GM21576 (cell line): Measurements from ENCODE around the gene PPP2R5C.

Experiments
- ATAC-seq: cut with Tn5 transposase; IDR thresholded peaks from one replicate; pipeline ENCODE4 v1.9.1; 2021; ENCODE audit warnings: mild to moderate bottlenecking, moderate library complexity; ENCODE audit not compliant: unreplicated experiment

Gene PPP2R5C

DNA sequence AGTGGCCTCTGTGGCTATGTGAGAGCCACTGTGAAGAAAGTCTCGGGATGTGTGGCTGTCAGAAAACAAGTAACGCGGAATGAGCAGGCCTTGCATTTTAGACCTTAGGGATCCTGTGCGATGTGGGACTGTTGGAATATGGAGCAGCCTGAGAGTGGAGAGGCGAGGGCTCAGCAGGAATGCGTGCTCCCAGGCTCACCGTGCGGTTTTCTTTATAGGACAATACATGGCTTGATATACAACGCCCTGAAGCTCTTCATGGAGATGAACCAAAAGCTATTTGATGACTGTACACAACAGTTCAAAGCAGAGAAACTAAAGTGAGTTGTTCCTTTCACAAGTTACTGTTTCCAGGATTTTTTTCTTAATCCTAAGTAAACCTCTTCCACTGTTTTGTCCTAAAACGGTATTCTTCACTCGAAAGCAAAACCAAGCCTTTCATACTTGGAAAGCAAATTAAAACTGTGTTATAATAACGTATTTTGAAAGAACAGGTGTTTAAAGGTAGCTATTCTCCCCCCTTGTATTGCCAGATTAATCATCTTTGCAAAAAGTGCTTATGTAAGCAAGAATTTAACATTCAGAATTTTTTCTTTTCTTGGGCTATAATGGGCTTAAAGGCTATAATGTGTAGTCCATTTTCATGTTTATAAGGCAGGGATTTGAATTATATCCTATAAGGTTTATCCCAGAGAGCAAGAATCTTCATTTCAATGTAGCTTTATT lies 148.0 kb downstream of the PPP2R5C start:
- no peak for ATAC-seq

GRCh38 chr14:101912841-101913240 lies 151.3 kb downstream of the PPP2R5C start:
- ATAC-seq, result no peak

- ATAC-seq, result no peak
Measured at GRCh38 chr14:101914083-101914482, 152.6 kb downstream of the PPP2R5C start.

- ATAC-seq, result no peak
Measured at GRCh38 chr14:101915871-101916815, 154.6 kb downstream of the PPP2R5C start.

GRCh38 chr14:101916816-101917412 lies 155.4 kb downstream of the PPP2R5C start:
- ATAC-seq, result no peak

- ATAC-seq, result no peak
Measured at GRCh38 chr14:101917413-101918017, 156.0 kb downstream of the PPP2R5C start.

GRCh38 chr14:101918065-101918989 lies 156.8 kb downstream of the PPP2R5C start:
- no peak for ATAC-seq

DNA sequence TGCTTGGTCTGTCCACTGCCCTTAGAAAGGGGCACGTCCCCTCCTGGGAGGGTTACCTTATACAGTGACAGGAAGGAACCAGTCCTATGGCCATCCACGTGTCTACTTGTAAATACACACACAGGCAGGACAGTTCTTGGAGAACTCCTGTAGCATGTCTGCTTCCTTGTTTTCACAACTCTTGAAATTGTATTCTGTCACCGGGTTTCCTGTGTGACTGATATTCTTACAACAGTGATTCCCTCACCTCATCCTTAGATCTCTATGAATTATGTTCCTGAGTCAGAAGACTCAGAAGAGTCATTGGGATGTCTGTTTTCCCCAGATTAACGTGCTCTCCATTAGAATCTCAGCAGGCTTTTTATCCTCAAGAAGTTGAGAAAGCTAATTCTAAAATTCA lies 158.8 kb downstream of the PPP2R5C start:
- ATAC-seq, result no peak

DNA sequence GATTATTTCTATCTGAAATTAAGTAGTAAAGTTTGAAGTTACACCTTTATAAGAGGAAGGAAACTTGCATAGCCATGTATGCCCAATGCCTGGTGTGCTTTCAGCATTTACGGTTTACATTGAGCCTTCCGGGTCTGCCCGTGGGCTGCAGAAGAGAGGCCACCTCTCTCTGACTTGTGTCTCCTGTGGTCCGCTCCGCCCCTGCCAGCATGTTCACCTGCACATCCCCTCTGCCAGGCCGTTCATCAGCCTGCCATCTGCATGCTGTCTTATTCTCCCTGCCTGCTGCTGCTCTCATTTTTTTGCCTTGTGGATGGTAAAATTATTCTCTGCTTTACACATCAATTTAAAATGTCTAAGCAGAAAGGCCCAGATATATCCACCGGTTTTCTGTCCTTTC lies 161.4 kb downstream of the PPP2R5C start:
- no peak for ATAC-seq

GRCh38 chr14:101925152-101925551 lies 163.6 kb downstream of the PPP2R5C start:
- ATAC-seq, result no peak

DNA sequence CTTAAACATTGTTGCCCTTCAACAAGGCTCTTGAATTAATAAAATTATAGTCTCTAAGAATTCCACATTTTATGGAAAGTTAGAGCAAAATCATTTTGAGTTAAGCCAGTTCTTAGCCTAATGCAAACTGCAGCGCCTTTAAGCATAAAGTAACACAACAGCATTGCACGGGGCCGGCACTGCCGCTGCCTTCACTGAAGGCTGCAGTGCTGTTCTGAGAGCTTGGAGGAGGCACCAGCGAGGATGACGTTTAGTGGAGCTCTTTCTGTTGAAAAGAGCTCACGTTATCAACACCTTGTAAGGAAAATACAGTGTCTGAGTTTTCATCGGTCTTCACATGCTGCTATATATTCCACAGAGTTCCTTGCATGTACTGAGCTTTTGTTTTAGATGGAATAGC lies 164.6 kb downstream of the PPP2R5C start:
- ATAC-seq, result no peak

DNA sequence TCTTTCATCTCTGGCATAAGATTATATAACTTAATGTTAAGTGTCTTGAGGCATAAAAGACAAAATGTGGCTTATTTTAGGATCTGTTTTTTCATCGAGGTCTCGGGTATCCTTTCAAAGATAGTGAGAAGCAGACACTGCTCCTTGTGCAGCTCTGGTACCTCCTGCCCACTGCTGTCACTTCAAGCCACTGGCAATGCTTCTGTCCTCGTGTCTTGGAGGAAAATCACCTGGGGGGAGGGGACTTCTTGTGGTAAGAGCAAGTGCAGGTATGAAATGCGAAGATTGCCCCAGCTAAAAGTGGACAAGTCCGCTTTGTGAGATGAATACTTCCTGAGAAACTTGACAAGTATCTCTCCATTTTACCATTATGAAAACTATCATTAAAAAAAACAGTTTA lies 165.1 kb downstream of the PPP2R5C start:
- ATAC-seq, result no peak

DNA sequence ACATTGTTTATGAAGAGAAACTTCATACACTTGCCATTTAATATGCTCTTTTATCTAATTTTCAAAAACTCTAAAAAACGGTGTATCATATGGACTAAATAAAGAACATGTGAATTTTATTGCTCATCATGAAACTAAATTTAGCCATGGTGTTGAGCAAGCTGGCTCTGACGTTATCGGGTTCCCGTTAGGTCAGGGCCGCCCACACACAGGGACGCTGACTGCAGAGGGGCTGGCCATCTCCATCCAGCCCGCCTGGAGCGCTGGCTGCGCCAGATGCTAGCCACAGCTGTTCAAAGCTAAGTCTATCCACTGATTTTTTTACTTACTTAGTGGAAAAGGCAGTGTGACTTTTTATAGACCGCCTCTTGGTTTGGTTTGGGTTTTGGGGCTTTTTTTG lies 166.3 kb downstream of the PPP2R5C start:
- no peak for ATAC-seq

GRCh38 chr14:101928415-101928841 lies 166.9 kb downstream of the PPP2R5C start:
- ATAC-seq, result no peak

- ATAC-seq, result no peak
Measured at GRCh38 chr14:101929096-101929495, 167.6 kb downstream of the PPP2R5C start.

DNA sequence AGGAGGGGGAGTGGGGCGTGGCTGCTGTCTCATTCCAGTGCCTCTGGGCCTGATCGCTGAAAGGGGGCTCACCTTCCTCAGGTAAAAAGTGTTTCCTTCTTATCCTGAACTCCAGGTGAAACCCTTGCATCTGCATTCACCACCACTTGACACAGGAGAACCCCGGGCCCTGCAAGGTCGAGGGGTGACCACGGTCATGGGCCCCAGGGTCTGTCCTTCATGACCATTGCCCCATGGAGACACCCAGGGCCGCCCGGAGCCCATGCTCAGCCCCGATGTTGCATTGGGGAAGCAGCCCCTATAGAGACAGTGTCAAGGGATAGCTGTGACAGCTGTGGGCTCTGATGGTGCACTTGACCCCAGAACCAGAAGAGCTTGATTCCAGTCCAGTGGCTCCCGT lies 168.4 kb downstream of the PPP2R5C start:
- no peak for ATAC-seq

DNA sequence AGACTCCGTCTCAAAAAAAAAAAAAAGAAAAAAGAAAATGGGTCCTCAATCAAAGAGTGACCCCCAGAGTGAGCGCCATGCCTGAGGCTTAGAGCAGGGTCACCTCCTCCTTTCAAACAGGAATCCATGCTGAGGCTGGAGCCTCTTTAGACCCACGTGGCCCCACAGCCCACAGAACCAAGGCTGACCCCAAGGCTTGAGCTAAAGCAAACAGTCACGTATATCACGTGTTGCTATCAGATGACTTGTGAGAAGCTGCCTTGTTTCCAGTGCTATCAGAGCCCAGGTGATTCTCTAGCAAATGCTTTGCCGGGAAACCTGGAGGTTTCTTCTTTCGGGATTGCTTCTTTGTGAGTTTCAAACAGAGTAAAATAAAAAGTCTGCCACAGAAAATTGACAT lies 171.2 kb downstream of the PPP2R5C start:
- no peak for ATAC-seq

DNA sequence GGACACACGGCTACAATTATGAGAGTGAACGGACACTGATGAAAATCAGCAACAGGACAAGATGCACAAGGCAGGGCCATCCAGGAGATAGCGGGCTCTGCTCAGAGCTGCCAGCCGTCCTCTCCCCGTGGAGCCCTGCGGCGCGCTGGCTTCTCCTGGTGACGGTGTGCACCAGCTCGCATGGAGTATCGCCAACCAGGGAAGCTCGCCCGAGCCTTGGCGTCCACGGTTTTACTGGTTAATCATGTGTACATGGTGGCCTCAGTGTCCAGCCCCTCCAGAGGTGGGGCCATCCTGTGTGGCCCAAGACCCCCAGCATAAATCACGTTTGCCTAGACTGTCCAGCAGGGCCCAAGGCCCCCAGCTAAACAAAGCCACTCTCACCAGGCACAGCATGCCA lies 171.7 kb downstream of the PPP2R5C start:
- no peak for ATAC-seq

DNA sequence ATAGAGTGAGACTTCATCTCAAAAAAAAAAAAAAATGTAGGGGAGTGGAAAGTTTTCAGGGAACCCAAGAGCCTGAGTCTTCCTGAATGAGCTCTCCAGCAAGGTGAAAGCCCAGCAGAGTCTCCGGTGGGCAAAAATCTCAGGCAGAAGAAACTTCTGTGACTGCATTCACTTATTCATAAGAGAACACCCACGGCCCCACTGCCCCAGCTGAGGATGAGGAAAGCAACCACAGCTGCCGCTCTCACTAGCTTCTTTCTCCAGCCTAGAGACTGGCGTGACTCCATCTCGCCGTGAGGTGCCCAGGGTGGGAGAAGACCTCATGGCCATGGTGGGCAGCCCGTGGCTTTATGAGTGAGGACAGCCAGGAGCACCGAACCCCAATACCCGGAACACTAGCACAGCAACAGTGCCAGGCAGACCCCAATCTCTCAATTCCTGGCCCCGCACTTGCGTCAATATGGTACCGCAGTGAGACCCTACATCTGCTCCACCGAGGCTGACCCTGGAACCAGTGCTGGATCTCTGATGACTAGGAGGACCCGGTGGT lies 173.2 kb downstream of the PPP2R5C start:
- ATAC-seq, result no peak
